HG03442 (cell line): Measurements from ENCODE around the gene CCL4.
"Not testable (repeated sequence)": the region's sequence is repeated elsewhere in the genome, so short reads cannot be mapped to it uniquely, and the experiment has no call there.

Source experiments
- ATAC-seq: cut with Tn5 transposase; IDR thresholded peaks from one replicate; pipeline ENCODE4 v1.9.1; 2021; ENCODE audit warnings: mild to moderate bottlenecking, moderate library complexity; ENCODE audit not compliant: unreplicated experiment

Gene CCL4

DNA sequence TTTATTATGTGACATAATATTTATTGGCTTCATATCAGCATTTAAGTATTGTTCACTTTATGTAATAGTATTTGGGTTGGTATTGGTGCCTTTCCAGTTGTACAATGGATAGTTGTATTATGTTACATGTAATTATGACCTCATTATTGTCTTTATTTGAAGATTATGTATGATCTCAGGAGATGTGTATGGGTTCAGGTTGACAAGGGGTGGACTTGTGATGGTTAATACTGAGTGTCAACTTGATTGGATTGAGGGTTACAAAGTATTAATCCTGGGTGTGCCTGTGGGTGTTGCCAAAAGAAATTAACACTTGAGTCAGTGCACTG, 12.0 kb downstream of the CCL4 start:
- not testable (repeated sequence) for ATAC-seq

- no peak for ATAC-seq
These were observed 14.1 kb downstream of the CCL4 start for GRCh38 chr17:36117505-36118382.

GRCh38 chr17:36118477-36119353, 15.1 kb downstream of the CCL4 start:
- no peak for ATAC-seq

DNA sequence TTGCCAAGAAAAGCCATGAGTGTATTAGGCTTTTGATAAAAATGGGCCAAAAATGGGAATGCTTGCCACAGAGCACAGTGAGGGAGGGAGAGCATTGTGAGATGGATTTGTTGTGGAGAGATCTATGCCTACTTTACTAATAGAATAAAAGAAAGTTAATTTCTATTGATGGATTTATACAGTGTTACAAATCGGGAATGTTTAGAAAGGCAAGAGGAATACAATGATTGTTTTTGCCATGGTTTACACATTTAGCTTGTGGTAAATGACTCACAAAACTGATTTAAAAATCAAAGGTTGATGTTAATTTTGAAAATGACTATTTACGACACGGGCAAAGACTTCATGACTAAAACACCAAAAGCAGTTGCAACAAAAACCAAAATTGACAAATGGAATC, 16.6 kb downstream of the CCL4 start:
- no peak for ATAC-seq

DNA sequence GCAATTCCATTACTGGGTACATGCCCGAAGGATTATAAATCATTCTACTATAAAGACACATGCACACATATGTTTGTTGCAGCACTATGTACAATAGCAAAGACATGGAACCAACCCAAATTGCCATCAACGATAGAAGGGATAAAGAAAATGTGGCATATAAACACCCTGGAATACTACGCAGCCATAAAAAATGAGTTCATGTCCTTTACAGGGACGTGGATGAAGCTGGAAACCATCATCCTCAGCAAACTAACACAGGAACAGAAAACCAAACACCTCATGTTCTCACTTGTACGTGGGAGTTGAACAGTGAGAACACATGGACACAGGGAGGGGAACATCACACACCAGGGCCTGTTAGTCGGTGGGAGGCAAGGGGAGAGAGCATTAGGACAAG, 17.5 kb downstream of the CCL4 start:
- ATAC-seq: not testable (repeated sequence)

DNA sequence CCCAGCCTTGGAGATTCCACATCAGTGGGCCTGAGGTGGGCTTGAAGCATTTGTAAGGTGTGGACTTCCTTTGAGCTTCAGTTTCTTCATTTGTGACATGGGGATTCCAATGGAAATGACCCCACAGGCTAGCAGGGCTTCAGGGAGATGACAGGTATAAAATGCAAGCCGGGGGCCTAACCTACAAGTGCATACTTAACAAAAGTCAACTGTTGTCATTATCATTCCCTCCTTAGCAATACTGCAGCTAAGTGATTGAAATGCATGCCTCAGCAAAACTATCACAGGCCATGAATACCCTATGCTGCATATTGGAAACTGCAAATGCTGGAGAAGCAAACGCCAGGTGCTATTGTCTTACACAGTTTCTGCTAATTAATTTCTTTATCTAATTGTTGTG, 19.8 kb downstream of the CCL4 start:
- ATAC-seq: no peak

DNA sequence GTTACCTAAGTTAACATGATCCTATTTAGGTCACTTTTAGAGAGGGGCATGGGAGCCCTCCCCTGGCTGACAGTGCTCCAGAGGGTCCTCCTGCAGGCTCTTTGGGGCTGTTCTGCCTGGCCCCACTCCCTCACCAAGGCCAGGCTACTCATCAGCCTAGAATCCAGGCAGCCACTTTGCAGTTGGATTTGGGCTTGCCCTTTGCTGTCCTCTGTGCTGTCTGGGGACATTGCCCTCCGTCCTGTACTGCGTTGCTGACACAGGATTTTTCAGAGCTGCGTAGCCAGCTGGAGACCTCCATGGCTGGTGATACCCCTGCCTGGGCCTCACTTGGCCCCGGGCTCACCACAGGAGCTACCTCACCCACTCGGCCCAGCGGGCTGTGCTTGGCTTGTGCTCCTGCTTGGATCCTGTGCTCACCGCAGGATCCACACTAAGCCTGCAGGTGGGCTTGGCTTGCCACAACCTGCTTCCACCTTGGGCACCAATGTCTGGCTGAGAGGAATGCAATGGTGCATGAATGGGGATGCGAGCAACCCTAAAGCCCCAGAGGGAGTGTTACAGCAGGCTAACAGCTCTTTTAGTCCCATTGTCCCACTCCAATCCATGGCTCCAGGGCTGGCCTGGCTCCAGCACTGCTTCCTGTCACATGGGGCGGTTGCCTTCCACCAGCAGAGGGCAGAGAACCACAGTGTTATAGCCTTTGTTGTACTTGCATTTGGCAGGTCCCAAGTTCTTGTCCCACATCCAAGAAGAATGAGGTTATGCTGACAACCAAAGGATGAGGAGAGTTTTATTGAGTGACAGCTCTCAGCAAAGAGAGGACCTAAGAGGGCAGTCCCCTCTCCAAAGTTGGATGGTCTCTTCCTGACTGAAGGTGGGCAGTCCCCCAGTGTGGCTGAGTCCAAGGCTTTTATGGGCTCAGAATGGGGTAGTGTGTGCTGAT, 21.5 kb downstream of the CCL4 start:
- no peak for ATAC-seq

GRCh38 chr17:36127199-36127893, 23.7 kb downstream of the CCL4 start:
- no peak for ATAC-seq

GRCh38 chr17:36127911-36128310, 24.3 kb downstream of the CCL4 start:
- no peak for ATAC-seq

GRCh38 chr17:36128411-36128978, 24.9 kb downstream of the CCL4 start:
- ATAC-seq: no peak

DNA sequence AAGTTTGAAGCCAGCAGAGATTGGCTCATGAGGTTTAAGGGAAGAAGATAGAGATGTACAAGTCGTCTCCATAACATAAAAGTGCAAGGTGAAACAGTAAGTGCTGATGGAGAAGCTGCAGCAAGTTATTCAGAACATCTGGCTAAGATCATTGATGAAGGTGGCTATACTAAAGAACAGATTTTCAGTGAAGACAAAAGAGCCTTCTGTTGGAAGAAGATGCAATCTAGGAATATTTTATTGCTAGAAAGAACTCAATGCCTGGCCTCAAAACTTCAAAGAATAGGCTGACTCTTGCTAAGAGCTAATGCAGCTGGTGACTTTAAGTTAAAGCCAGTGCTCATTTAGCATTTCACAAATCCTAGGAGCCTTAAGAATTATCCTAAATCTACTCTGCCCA, 26.0 kb downstream of the CCL4 start:
- no peak for ATAC-seq

GRCh38 chr17:36130346-36130745, 26.7 kb downstream of the CCL4 start:
- no peak for ATAC-seq

- ATAC-seq: no peak
These were observed 27.8 kb downstream of the CCL4 start for GRCh38 chr17:36131421-36131820.

DNA sequence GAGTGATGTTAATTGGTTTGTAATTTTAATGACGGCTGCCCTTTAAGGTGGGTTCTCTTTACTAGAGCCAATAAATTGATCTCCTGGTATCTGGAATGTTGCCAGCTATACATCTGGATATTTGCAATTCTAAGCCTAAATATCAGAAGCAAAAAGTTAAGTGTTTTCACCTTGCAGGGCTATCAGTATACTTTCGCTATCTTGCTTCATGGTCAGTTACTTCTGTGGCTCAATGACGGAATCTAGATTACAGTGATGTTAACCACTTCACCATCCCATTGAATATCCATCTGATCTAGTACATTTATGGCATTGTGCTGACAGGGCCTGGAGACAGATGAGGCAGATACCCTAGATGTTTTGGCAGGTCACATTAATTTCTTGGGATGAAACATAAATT, 28.3 kb downstream of the CCL4 start:
- no peak for ATAC-seq

GRCh38 chr17:36132421-36132831, 28.8 kb downstream of the CCL4 start:
- no peak for ATAC-seq

GRCh38 chr17:36133602-36134236, 30.1 kb downstream of the CCL4 start:
- no peak for ATAC-seq

DNA sequence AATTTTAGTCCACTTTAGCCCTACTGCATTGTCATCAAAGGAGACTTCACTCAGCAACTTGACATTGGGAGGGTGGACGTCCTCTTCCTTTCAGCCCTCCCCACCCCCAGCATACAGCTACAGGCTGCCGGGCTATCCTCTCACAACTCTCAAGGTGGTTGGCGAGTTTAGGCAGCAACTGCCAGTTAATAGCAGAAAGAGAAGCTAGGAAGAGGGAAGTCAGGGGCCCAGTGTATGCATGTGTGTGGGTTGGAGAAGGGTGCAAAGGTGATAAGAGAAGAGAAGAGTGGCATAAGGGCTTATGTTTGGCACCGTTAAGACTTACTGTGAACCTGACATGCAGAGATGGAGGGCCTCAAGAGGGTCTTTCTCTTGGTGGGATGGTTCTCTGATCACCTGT, 31.8 kb downstream of the CCL4 start:
- no peak for ATAC-seq

GRCh38 chr17:36136036-36136435, 32.4 kb downstream of the CCL4 start:
- no peak for ATAC-seq

DNA sequence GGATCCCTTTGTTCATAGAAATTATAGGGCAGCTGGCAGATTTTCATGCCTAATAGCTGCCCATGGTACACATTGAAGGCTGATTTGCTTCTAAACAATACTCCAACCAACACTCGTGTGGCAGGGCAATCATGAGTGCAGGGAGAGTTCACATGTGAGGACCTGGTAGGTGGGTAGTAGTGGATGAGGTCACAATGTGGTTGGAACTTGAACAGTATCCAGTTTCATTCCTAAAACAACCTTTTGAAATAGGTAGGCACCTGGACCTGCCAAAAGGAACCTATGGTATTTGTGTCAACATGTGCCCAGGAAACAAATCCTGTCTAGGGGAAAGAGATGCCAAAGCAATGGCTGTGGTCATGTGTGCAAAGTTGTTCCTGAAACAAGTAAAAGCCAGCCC, 32.8 kb downstream of the CCL4 start:
- ATAC-seq: no peak

GRCh38 chr17:36142235-36142634, 38.6 kb downstream of the CCL4 start:
- ATAC-seq: no peak
